Nucleus accumbens (tissue), 56 donors: ENCODE data around the gene HIC1.

ENCODE experiments used
- DNase-seq, 56 donors: peaks; one replicate each; lab custom pipeline; 2025; lab: John Stamatoyannopoulos, UW

The HIC1 gene

GRCh38 chr17:2090804-2091534, 36.1 kb downstream of the HIC1 start:
- peak in 5 of 56 donors; percentile 9 to 24 (median 18) for DNase-seq

DNA sequence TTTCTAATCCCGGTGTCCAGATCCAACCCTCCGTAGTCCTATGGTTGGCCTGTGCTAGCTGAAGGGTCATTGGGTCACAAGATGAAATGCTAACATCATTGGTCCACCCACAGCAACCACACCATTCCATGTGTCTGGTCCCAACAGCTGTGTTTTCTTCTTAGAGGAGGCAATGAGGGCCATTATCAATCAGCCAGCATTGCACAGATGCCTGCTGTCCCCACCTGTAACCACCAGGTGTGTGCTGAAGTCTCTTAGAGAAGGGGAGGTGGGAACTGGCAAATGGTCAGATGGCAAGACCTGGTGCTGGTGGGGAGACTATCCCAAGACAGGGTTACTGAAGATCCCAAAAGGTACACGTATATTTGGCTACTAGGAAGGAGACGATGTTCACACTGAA, 37.4 kb downstream of the HIC1 start:
- no peak for DNase-seq

DNA sequence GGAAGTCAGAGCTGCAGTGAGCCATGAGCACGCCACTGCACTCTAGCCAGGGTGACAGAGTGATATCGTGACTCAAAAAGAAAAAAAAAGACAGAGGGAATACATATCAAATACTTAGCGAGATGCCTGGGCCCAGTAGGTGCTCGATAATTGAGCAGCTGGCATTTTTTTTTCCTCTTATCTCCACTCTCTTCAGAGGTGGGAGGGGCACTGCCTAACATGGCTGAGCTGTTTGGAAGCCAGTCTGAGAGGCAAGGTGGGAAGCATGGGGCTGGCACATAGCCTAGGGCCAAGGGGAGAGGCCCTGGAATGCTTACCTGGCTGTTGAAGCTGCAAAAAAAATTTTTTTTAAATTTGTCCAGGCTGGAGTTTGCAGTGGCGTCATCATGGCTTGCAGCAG, 38.4 kb downstream of the HIC1 start:
- no peak for DNase-seq

DNA sequence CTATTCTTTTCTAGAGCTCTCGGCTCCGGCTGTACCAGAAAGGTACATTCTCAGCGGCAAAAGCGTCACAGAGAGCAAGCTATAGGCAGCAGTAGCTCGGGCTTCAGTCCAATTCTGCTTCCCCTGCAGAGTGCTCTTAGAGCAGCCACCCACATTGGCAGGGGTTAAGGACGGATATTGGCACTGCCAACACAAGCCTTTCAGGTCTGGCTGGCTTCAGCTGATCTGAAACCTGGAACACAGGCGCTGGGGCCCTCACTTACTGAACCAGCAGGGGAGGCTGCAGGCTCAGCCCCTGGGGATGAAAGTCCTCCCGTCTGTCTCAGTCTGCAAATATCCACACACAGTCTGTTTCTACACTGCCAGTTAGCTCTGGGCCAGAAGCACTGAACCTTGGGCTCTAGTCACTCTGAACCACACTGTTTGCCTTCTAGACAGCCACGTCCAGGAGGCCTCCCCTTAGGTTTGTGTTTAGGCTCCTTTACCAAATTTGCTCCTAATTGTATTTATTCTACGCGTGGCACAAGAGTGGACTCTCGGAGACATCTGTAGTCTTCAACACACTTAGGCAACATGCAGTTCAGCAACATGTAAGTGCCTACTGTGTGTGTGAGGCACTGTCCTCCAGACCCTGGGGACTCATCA, 40.1 kb downstream of the HIC1 start:
- DNase-seq, result peak in 28 of 56 donors; percentile 5 to 66 (median 31)

GRCh38 chr17:2095536-2095910, 40.6 kb downstream of the HIC1 start:
- DNase-seq, result no peak

- no peak for DNase-seq
Measured at GRCh38 chr17:2101448-2102257, 46.8 kb downstream of the HIC1 start.

DNA sequence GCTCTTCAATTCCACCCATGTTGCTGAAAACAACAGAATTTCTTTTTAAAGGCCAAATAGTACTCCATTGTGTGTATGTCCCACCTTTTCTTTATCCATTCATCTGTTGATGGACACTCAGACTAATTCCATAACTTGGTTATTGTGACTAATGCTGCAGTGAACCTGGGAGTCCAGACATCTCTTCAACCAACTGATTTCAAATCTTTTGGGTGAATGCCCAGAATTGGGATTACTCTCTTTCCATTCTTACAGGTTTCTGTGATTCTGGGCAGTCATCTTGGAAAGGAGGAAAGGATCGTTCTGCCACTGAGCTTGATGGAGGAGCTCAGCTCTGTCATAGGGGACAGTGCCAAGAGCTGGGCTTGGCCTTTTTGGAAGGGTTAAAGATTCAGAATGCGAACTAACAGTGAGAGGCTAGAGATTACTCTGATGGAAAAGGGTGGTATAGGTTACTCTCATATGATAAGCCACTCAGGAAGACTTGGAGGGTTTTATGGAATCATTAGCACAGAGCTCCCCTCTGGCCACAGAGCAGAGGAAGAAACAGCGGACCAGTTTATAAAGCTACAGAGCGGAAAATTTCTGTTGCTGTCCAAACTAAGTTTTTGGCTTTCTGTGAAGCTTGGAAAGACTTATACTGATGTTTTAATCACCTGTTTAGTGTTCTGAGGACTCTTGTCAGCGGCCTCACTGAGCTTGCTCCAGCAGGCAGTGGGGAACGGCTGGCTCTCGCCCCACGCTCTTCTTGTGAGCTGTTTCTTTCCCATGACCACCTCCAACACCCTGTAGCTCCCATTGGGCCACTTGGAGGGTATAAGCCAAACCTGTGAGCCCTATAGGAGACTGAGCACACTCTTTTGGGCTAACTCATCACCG, 48.3 kb downstream of the HIC1 start:
- DNase-seq, result no peak

GRCh38 chr17:2105663-2106062, 50.8 kb downstream of the HIC1 start:
- no peak for DNase-seq

- no peak for DNase-seq
Measured at GRCh38 chr17:2106308-2106955, 51.5 kb downstream of the HIC1 start.

DNA sequence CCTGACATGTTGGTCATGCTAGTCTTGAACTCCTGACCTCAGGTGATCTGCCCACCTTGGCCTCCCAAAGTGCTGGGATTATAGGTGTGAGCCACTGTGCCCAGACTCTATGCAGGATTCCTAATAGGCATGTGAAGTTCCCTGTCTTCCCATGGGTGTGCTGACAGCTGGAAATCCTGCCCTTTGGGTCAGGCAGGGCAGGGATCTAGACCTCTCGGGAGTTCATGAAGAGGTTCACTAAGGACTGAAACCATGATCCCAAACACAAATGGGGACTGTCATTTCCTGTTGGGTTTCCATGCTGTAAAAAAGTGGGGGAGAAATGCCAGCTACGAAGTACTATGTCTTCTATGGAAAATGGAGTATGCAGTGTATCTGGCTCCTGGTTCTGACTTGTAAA, 52.1 kb downstream of the HIC1 start:
- no peak for DNase-seq

DNA sequence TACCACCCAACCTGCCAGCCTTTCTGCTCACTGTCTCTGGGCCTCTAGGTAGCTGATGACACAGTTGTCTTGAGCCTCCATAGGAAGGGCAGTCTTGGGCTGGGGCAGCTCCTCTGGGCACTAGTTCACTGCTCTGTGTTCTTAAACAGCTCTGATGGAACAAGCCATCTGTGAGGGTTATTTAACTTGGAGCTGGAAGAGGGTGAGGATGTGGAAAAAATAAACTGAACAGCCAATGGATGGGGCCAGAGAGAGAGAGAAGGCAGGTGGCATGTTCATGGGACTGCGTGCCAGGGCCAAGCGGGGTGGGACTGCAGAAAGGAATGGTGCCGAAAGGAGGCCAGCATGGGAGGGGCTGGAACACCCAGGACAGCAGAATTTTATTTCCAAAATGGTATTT, 52.6 kb downstream of the HIC1 start:
- no peak for DNase-seq

DNA sequence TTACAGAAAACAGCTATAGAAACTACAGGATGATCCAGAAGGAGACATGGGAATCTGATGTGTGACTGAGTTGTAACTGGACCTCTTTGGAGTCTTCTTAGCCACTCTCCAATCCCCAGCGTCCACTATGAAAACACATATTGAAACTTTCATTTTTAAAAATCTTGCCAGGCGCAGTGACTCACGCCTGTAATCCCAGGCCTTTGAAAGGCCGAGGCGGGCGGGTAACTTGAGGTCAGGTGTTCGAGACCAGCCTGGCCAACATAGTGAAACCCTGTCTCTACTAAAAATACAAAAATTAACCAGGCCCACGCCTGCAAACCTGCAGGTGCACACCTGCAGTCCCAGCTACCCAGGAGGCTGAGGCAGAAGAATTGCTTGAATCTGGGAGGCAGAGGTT, 53.3 kb downstream of the HIC1 start:
- DNase-seq, result no peak

DNA sequence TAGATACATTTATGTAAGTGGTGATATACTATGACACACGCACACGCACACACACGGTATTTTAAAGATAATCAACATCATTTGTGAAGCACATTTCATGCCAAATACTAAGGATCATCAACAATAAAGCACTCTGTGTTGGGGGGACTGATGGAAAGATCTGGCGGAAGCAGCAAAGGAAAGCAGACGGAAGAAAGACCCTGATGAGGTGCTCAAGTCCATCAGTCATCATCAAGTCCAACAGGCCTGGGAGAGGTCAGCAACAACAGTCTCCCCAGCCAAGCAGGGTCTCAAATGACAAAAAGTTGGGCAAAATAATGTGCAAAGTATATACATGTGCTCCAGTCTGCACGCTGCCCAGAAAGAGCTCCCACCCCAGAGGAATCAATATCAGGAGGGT, 55.5 kb downstream of the HIC1 start:
- no peak for DNase-seq

DNA sequence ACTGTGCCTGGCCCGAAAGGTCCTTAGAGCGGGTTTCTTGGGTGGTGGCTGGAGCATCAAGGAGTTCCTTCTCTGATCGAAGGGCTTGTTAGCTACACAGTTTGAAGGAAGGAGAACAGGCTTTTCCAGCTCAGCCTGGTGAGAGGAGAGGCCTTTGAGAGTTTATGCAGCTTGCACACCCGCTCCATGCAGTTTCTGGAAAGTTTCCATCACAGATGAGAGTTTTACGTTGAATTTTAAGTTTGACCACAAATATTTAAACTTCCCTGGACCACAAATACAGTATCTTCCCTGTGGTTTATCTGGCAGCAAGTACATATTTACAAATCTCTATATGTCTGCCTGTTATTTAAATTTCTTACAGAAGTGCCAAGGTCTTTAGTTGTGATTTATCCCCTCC, 56.8 kb downstream of the HIC1 start:
- no peak for DNase-seq
